ENCODE data around the gene ITGB4.
A peak's percentile ranks its signal among the peaks of the same experiment; 100 is the strongest.

The ITGB4 gene

DNA sequence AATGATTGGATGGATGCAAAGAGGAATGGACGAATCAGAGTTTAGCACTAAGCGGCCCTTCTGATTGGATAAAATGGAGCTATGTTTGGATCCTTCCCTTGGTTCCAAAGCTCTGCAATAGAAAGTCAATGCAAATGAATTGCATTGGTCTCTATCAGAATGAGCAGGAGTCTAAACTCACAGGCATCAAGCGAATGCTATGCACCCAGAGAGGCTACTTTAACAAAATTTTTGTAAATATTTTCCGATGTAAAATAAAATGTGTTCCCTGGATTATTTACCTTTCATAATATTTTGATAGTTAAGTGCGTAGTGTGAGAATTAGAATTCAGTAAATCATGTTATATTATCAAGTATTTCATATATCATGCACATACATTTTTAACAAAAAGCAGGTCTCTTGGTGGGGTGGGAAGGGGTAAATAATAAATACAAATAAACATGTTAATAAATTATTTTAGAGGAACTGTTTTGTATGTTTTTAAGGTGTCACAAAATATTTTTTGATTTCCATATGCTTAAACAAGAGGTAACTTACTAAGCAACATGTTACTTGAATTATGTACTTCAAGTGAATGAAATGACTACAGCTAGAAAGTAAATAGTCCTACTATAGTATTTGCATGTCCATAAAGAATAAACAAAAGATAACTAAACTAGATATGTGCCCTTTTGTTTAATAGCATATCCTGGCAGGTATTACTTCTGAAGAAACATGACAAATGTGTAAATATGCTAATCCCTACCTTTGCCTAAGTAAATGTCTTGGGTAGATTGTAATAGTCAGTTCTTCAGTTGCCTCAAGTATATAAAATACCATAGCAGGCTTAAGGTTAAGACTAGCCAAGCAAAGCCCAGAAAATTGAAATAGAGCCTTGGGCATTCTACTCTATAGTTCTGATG is 59.0 kb downstream of the ITGB4 start:
- H3K36me3 ChIP-seq (replicated peaks; ENCODE audit: low read depth, low read length): peaks cover 37% of the 10 kb centered on the region
- peak overlapping the region; percentile 68 for H3K4me2 ChIP-seq (ENCODE audit: low read length)
- H3K79me2 ChIP-seq (ENCODE audit: low read length): peaks cover 24% of the 10 kb centered on the region
- peak overlapping the region; percentile 63 for H2AFZ ChIP-seq (ENCODE audit: low read depth, low read length)
- H3K4me3 ChIP-seq (ENCODE audit: low read length): peak overlapping the region; percentile 63
- H4K20me1 ChIP-seq (ENCODE audit: insufficient read depth, low read length): peaks cover 34% of the 10 kb centered on the region
- H3K9me3 ChIP-seq (ENCODE audit: insufficient read depth, low read length): peaks cover 4% of the 10 kb centered on the region; the same call in 1 of the 2 replicates
- peak overlapping the region; percentile 29; the same call in 1 of the 2 replicates for H3K27ac ChIP-seq (ENCODE audit: low read length)
- TF ChIP-seq, protein P1, sequence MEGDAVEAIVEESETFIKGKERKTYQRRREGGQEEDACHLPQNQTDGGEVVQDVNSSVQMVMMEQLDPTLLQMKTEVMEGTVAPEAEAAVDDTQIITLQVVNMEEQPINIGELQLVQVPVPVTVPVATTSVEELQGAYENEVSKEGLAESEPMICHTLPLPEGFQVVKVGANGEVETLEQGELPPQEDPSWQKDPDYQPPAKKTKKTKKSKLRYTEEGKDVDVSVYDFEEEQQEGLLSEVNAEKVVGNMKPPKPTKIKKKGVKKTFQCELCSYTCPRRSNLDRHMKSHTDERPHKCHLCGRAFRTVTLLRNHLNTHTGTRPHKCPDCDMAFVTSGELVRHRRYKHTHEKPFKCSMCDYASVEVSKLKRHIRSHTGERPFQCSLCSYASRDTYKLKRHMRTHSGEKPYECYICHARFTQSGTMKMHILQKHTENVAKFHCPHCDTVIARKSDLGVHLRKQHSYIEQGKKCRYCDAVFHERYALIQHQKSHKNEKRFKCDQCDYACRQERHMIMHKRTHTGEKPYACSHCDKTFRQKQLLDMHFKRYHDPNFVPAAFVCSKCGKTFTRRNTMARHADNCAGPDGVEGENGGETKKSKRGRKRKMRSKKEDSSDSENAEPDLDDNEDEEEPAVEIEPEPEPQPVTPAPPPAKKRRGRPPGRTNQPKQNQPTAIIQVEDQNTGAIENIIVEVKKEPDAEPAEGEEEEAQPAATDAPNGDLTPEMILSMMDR (IDR thresholded peaks at IDR 0.05; ENCODE audit: low read depth, low read length): no peak
- no peak for TF ChIP-seq EZH2phosphoT487 (IDR thresholded peaks at IDR 0.05; ENCODE audit: low read depth)
- peaks cover 41% of the 10 kb centered on the region for H3K4me1 ChIP-seq (ENCODE audit: low read length)
- H3K27me3 ChIP-seq (ENCODE audit: low read depth, low read length): no peaks in the 10 kb centered on the region
- 0 out of 2 replicates have a peak overlapping the region, but pooled peaks have one; percentile 22 for H3K9ac ChIP-seq (ENCODE audit: low read length)

DNA sequence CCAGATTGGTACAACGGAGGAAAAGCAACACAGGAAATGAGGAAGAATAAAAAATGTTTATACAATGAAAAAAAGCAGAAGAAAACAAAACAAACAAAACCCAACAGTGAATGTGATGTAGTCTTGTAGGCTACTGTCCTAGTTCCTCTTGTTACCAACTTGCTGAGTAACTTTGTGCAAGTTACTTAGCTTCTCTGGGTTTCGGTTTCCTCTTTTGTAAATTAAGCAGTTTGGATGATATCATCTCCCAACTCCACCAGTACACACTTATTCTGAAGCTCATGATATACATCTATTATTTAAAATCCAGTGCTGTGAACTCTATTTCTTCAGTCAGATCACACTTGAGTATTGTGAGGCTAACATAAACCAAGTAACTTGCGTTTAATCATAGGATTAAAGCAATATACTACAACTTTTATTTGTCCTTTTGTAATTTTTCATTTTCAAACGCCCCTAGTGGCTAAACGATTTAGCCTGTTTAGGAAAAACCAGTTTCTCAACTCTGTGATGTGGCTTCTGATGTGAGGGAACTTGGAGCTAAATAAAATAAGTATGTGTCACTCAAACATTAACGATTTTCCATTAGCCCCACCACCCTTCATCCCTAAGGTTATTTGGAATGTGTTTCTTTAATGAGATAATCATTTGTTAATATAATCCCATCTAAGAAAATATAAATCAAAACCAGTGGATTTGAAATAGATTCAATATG is 62.0 kb downstream of the ITGB4 start:
- TF ChIP-seq, protein P1 (IDR thresholded peaks at IDR 0.05; ENCODE audit: low read depth, low read length): peak; percentile 72
- no peak for TF ChIP-seq EZH2phosphoT487 (IDR thresholded peaks at IDR 0.05; ENCODE audit: low read depth)
- Histone ChIP-seq H3K79me2 (ENCODE audit: low read length) (peaks cover 47% of the 10 kb centered on the region), H4K20me1 (ENCODE audit: insufficient read depth, low read length) (peaks cover 12% of the 10 kb centered on the region), H3K4me2 (ENCODE audit: low read length) (peak overlapping the region; percentile 98), H3K9me3 (ENCODE audit: insufficient read depth, low read length) (peaks cover 4% of the 10 kb centered on the region; the same call in 1 of the 2 replicates), H3K36me3 (replicated peaks; ENCODE audit: low read depth, low read length) (peaks cover 16% of the 10 kb centered on the region), H2AFZ (ENCODE audit: low read depth, low read length) (0 out of 2 replicates have a peak overlapping the region, but pooled peaks have one; percentile 68), H3K27me3 (ENCODE audit: low read depth, low read length) (no peaks in the 10 kb centered on the region), H3K4me1 (ENCODE audit: low read length) (peaks cover 46% of the 10 kb centered on the region), H3K27ac (ENCODE audit: low read length) (peak overlapping the region; percentile 90), H3K4me3 (ENCODE audit: low read length) (peak overlapping the region; percentile 83), H3K9ac (ENCODE audit: low read length) (peak overlapping the region; percentile 97)

DNA sequence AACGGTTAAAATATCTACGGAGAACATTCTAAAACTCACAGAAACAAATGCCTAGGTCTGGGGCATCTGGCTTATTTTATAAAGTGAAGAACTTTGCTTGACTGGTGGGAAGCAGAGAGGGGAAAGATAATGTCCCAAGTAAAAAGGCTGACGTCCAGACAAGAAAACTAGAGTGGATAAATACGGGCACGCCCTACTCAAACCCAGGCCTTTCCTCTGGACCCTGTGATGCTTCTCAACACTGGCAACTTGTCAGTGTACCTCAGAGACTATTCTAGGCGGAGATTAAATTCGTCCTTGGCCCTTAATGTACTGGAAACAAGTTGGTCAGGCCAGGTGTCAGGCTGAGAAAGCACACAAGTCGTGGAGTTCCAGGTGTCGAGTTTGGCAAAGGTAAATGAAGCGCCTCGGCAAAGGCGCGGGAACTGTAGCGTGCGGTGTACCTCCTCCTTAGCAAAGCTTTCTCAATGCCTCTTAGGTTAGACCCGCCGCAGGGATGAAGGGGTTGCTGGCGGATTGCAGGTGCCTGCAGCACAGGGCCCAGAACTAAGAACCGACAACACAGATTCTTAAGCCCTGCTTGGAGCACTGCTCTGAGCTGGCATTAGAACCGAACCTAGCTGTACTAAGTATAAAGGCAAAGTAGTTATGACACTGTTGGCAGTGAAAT is 62.7 kb downstream of the ITGB4 start:
- peaks cover 9% of the 10 kb centered on the region for H3K36me3 ChIP-seq (replicated peaks; ENCODE audit: low read depth, low read length)
- H3K4me2 ChIP-seq (ENCODE audit: low read length): peak overlapping the region; percentile 98
- peaks cover 40% of the 10 kb centered on the region for H3K4me1 ChIP-seq (ENCODE audit: low read length)
- no peaks in the 10 kb centered on the region for H3K27me3 ChIP-seq (ENCODE audit: low read depth, low read length)
- H3K27ac ChIP-seq (ENCODE audit: low read length): peak overlapping the region; percentile 90
- H3K4me3 ChIP-seq (ENCODE audit: low read length): peak overlapping the region; percentile 83
- H3K79me2 ChIP-seq (ENCODE audit: low read length): peaks cover 45% of the 10 kb centered on the region
- peak overlapping the region; percentile 97 for H3K9ac ChIP-seq (ENCODE audit: low read length)
- H2AFZ ChIP-seq (ENCODE audit: low read depth, low read length): peak overlapping the region; percentile 68
- peaks cover 4% of the 10 kb centered on the region; the same call in 1 of the 2 replicates for H3K9me3 ChIP-seq (ENCODE audit: insufficient read depth, low read length)
- peaks cover 5% of the 10 kb centered on the region for H4K20me1 ChIP-seq (ENCODE audit: insufficient read depth, low read length)
- TF ChIP-seq, protein P1 (IDR thresholded peaks at IDR 0.05; ENCODE audit: low read depth, low read length): no peak
- TF ChIP-seq EZH2phosphoT487 (IDR thresholded peaks at IDR 0.05; ENCODE audit: low read depth): no peak

Measured in OCI-LY3 (cell line).